HuH-7.5 (cell line): ENCODE data around the gene PJVK.

Source experiments
- DNase-seq: peaks from one replicate; pipeline ENCODE4 v3.0.0; 2011; ENCODE audit warnings: low spot score

The PJVK gene

DNA sequence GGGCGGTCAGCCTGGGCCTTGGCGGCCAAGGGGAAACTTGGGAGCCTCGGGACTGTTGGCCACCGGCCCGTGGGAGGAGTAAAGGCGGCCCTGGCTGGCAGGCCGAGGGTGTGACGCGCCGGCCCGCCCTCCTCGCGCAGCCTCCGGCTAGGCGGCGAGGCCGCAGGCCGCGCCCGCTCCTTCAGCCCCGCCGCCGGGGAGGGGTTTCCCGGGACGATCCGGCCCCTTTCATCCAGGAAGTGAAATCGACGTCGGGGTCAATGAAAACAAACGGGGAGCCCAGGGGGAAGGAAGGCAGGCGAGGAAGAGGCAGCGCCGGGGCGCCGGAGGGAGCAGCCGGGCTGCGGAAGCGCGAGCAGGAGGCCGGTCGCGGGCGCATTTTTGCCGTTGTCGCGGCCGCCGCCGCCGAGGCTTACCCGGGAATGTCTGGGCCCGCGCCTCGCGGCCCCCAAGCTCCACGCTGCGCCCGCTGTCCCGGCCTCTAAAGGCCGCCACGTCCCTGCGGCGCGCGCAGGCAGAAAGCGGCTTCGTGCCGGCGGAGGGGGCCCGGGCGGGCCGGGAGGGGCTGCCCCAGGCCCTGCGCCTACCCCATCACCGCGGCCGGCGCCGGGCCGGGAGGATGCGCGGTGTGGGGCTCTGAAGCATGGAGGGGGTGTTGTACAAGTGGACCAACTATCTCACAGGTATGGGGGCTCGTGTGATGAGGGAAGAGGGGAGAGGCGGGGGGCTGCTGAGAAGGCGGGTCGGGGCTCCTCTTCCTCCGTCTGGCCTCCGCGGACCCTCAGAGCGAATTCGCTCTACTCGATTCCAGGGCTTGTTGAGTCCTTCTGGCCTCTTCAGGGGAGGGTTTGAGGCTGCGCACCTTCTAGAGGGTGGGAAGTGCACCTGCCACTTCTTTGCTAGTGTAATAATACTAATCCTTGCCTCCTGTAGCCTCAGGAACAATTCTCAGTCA lies 29.3 kb downstream of the PJVK start, which contains the start of gene PLEKHA3:
PLEKHA3 (plus strand) TSS at position 231 of the 955 bp plus-strand sequence; CDS start at position 644, 413 bp downstream.
- peak; percentile 87 for DNase-seq

DNA sequence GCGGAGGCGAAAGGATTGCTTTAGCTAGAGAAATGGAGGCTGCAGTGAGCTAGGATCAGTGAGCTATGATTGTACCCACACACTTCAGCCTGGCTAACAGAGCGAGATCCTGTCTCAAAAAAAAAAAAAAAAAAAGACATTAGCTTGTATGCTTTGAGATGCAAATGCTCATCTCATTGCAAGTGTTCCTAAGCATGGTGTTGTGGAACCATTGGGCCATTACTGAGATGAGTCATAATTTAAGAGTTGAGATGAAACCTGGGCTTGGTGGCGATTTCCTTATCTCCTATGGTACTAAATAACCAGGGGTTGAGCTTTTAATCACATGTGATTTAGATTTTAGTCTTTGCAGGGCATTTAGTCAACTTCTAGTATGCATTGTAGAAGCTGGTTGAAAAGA lies 31.3 kb downstream of the PJVK start:
- DNase-seq: no peak

DNA sequence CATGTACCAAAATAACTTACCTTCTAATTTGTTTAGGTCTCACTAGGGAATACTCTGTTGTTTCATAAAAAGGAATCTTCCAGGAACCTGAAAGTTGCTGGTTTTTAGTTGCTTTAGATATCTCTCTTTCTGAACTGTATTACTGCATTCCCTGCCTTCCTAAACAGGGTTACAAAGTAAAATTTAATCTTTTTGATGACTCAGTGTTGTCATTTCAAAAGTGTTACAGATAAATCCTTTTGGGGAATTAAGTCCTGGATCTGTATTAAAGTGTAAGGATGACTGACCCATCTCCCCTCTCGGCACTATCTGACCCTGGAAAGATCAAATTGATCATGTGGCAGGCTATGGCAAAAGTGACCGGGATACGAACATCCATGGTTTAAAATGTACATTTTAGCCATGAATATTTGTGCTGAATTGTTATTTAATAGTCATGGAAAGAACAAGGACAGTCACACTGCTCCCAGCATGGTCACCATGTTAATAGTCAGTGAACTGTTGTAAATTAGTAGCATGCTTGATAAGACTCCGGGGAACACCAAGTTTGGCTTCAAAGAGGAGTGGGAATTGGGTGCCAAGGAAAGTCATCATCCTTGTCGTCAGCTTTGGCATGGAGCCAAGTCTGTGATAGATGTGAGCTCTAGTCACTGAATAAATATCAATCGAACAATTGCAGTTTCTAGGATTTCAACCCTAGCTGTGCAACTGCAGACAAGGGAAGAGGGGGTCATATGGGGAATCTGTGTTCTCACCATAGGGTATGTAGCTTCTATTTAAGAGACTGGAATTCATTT lies 33.3 kb downstream of the PJVK start:
- DNase-seq: no peak

DNA sequence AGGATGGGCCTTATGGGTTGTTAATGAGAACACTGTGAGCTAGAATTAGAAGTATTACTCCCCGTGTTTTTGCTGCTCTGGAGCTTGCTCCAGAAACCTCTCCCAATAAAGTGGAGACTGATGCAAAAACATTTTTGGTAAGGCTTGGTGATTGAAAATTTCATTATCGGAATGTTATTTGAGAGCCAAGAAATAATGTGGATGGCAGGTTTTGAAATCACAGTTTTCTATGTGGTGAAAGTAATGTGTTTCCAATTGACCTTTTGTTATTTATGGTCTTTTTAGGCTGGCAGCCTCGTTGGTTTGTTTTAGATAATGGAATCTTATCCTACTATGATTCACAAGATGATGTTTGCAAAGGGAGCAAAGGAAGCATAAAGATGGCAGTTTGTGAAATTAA lies 34.2 kb downstream of the PJVK start:
- no peak for DNase-seq

DNA sequence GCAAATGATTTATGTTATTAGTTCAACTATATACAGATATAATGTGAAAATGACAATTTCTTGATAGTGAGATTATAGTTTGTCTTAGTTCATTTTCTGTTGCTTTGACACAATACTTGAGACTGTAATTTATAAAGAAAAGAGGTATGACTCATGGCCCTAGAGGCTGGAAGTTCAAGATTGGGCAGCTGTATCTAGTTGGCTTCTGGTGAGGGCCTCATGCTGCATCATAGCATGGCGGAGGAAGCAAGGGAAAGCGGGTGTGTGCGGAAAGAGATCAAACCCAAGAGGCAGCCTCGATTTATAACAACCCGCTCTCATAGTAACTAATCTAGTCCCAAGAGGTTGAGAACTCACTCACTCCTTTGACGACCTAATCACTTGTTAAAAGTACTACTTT lies 40.4 kb downstream of the PJVK start:
- DNase-seq: no peak

DNA sequence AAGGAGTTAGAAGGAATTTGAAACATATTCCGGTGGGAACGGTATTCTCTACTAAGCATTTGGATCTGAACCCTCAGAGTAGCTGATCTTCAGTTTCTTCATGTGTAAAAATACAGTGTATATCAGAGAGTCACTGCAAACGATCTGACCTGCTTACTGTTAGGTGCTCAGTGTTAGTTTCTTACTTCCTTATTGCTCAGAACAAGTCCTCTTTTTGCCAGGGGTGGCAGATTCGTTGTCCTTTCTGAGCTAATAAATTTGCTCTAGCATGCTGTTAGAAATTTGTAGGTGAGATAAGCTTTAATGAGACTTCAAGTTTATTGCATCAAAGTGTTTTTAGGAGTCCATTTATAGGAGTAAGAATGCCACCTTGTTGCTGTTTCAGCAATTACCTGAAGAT lies 44.9 kb downstream of the PJVK start:
- no peak for DNase-seq

DNA sequence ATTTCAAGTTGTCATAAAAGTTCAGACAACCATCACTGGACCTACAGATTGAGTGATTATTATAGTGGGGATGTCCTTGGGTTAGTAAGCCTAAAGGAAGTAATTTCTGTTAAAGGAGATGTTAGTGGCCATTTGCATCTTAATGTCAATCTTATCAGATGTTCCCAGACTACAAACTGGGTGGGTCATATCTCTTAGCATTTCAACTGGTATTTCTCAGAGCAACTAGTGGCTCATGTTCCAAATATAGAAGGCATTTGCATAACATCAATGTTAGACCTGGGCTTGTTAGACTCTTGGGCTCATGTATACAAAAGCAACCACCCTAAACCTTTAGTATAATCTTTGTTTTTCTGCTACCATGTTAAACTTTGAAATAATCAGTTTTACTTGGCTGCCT lies 47.0 kb downstream of the PJVK start:
- DNase-seq: no peak

- no peak for DNase-seq
Measured at GRCh38 chr2:178499640-178500039, 48.5 kb downstream of the PJVK start.

- no peak for DNase-seq
Measured at GRCh38 chr2:178502751-178503150, 51.6 kb downstream of the PJVK start.

DNA sequence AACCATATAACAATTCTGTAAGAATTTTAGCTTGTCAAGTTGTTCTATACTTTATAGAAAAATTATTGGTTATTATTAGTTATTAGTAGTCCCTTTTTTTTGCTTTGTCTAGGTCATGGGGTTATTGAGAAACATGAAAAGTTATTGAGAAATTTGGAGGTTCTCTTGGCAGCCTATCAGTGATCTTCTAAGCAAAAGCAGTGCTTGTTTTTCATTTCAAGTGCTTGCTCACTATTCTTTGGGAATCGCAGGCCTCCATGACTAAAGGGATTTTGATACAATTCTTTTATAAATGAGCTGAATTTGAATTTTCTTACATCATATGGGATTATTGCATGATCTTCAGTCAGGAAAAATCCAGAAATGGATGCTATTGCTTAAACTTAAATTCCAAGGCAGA lies 54.9 kb downstream of the PJVK start:
- DNase-seq: no peak

- no peak for DNase-seq
Measured at GRCh38 chr2:178506524-178506923, 55.3 kb downstream of the PJVK start.

DNA sequence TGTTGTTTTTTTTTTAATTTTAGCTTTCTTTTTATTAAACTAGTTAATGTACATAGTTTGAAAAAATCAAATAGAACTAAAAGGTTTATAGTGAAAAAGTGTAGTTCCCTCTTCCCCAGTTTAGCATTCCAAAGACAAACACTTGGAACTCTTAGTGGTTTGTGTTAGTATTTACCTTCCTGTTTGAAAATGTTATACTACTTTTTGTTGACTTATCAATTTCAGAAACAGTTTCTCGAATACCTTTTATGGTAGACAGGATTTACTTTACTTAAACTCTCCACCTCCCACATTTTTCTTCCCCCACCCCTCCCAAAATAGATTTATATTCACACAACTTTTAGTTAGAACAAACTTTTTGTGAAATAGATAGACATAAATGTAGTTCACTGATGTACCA lies 55.8 kb downstream of the PJVK start:
- no peak for DNase-seq

DNA sequence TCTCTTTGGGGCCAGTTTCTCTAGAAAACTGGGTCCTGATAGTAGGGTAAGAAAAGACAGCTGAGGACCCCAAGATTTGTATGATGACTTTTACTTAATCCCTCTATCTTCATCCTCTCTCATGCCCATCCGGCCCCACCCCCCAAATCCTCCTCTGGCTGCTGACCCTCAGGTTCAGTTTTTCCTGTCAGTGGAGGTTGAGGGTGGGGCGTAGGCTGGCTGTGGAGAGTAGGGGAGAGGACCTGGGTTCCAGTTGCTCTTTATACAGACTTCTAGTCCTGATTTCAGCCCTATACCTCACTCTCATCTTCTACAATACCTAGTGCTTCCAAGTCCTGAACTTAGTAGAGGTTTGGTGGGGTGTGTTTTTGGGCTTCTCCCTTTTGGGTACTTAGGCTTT lies 57.5 kb downstream of the PJVK start:
- DNase-seq: no peak

GRCh38 chr2:178510384-178510783 lies 59.2 kb downstream of the PJVK start:
- DNase-seq: no peak
